Measurements from ENCODE around the gene ABHD16B.

Gene ABHD16B

GRCh38 chr20:63886054-63886419 lies 24.7 kb downstream of the ABHD16B start:
- Histone ChIP-seq H3K4me1 (ENCODE audit: control insufficient read depth in 2 of 2, insufficient read depth in 2 of 2, low read length in 2 of 2) (peaks cover 0 to 7% of the 10 kb centered on the region in 2 donors), H3K27me3 (ENCODE audit: control insufficient read depth in 2 of 2, insufficient read depth in 2 of 2, low read length in 2 of 2) (no peaks in the 10 kb centered on the region), H3K9me3 (ENCODE audit: control insufficient read depth in 2 of 2, low read length in 2 of 2) (no peaks in the 10 kb centered on the region), H3K4me3 (ENCODE audit: low read length in 2 of 2) (no peak overlapping the region), H3K27ac (ENCODE audit: low read depth in 2 of 2, low read length in 2 of 2) (no peak overlapping the region), H3K9ac (ENCODE audit: low read depth in 1 of 2, low read length in 2 of 2) (no peak overlapping the region), H3K36me3 (ENCODE audit: control insufficient read depth in 2 of 2, insufficient read depth in 2 of 2, low read length in 2 of 2) (peaks cover 59 to 71% of the 10 kb centered on the region in 2 donors)

DNA sequence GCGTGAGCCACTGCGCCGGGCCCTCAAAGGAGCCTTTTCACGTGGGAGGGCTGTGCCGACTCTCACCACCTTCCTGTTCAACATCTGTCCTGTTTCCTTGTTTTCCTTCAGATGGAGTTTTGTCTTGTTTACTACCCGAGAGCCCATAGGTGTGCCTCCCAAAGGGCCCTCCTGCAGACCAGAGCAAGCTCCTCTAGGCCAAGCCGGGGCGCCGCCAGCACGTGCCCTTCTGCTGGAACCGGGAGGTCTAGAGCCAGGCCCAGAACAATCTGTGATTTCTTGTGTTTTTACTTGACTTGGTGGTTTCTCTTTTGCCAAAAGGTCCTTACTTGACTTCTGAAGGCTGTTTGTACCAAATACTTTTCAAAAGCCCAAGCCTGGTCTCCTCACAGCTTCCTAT lies 25.6 kb downstream of the ABHD16B start:
- H3K4me1 ChIP-seq (ENCODE audit: control insufficient read depth in 2 of 2, insufficient read depth in 2 of 2, low read length in 2 of 2): peaks cover 0 to 7% of the 10 kb centered on the region in 2 donors
- H3K27ac ChIP-seq (ENCODE audit: low read depth in 2 of 2, low read length in 2 of 2): no peak overlapping the region
- H3K9ac ChIP-seq (ENCODE audit: low read depth in 1 of 2, low read length in 2 of 2): no peak overlapping the region
- H3K36me3 ChIP-seq (ENCODE audit: control insufficient read depth in 2 of 2, insufficient read depth in 2 of 2, low read length in 2 of 2): peaks cover 61 to 72% of the 10 kb centered on the region in 2 donors
- no peaks in the 10 kb centered on the region for H3K9me3 ChIP-seq (ENCODE audit: control insufficient read depth in 2 of 2, low read length in 2 of 2)
- no peaks in the 10 kb centered on the region for H3K27me3 ChIP-seq (ENCODE audit: control insufficient read depth in 2 of 2, insufficient read depth in 2 of 2, low read length in 2 of 2)
- no peak overlapping the region for H3K4me3 ChIP-seq (ENCODE audit: low read length in 2 of 2)

GRCh38 chr20:63889241-63890200 lies 28.2 kb downstream of the ABHD16B start:
- Histone ChIP-seq H3K27me3 (ENCODE audit: control insufficient read depth in 2 of 2, insufficient read depth in 2 of 2, low read length in 2 of 2) (no peaks in the 10 kb centered on the region), H3K27ac (ENCODE audit: low read depth in 2 of 2, low read length in 2 of 2) (no peak overlapping the region)

DNA sequence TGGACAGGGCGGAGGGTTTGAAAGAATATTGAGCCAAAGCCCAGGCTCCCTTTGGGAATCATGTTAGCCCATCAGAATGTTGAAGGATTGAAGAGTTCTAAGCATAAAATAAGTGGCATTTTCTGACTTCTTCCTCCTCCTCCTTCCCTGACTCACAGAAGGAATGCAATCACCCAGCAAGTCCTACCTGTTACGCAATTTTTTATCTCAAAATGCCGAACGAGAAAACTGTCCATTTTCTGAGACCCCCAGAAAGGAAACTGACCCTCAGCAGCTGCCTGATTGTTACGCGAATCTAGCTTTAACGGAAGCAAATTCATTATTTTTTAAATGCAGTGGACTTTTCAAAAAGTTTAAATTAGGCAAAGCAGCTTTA lies 28.9 kb downstream of the ABHD16B start:
- Histone ChIP-seq H3K27me3 (ENCODE audit: control insufficient read depth in 2 of 2, insufficient read depth in 2 of 2, low read length in 2 of 2) (no peaks in the 10 kb centered on the region), H3K4me1 (ENCODE audit: control insufficient read depth in 2 of 2, insufficient read depth in 2 of 2, low read length in 2 of 2) (peaks cover 0 to 3% of the 10 kb centered on the region in 2 donors), H3K9ac (ENCODE audit: low read depth in 1 of 2, low read length in 2 of 2) (no peak overlapping the region), H3K36me3 (ENCODE audit: control insufficient read depth in 2 of 2, insufficient read depth in 2 of 2, low read length in 2 of 2) (peaks cover 40 to 49% of the 10 kb centered on the region in 2 donors), H3K4me3 (ENCODE audit: low read length in 2 of 2) (no peak overlapping the region), H3K9me3 (ENCODE audit: control insufficient read depth in 2 of 2, low read length in 2 of 2) (no peaks in the 10 kb centered on the region), H3K27ac (ENCODE audit: low read depth in 2 of 2, low read length in 2 of 2) (no peak overlapping the region)

More at GRCh38 chr20:63889241-63890200, 28.2 kb downstream of the ABHD16B start:
- peaks cover 45 to 56% of the 10 kb centered on the region in 2 donors for H3K36me3 ChIP-seq (ENCODE audit: control insufficient read depth in 2 of 2, insufficient read depth in 2 of 2, low read length in 2 of 2)
- no peak overlapping the region for H3K4me3 ChIP-seq (ENCODE audit: low read length in 2 of 2)
- H3K9me3 ChIP-seq (ENCODE audit: control insufficient read depth in 2 of 2, low read length in 2 of 2): no peaks in the 10 kb centered on the region
- H3K4me1 ChIP-seq (ENCODE audit: control insufficient read depth in 2 of 2, insufficient read depth in 2 of 2, low read length in 2 of 2): peaks cover 0 to 3% of the 10 kb centered on the region in 2 donors
- H3K9ac ChIP-seq (ENCODE audit: low read depth in 1 of 2, low read length in 2 of 2): no peak overlapping the region

GRCh38 chr20:63890616-63891015 lies 29.3 kb downstream of the ABHD16B start:
- Histone ChIP-seq H3K4me1 (ENCODE audit: control insufficient read depth in 2 of 2, insufficient read depth in 2 of 2, low read length in 2 of 2) (peaks cover 0 to 3% of the 10 kb centered on the region in 2 donors), H3K36me3 (ENCODE audit: control insufficient read depth in 2 of 2, insufficient read depth in 2 of 2, low read length in 2 of 2) (peaks cover 37 to 45% of the 10 kb centered on the region in 2 donors), H3K27ac (ENCODE audit: low read depth in 2 of 2, low read length in 2 of 2) (no peak overlapping the region), H3K4me3 (ENCODE audit: low read length in 2 of 2) (no peak overlapping the region), H3K27me3 (ENCODE audit: control insufficient read depth in 2 of 2, insufficient read depth in 2 of 2, low read length in 2 of 2) (no peaks in the 10 kb centered on the region), H3K9me3 (ENCODE audit: control insufficient read depth in 2 of 2, low read length in 2 of 2) (no peaks in the 10 kb centered on the region), H3K9ac (ENCODE audit: low read depth in 1 of 2, low read length in 2 of 2) (no peak overlapping the region)

DNA sequence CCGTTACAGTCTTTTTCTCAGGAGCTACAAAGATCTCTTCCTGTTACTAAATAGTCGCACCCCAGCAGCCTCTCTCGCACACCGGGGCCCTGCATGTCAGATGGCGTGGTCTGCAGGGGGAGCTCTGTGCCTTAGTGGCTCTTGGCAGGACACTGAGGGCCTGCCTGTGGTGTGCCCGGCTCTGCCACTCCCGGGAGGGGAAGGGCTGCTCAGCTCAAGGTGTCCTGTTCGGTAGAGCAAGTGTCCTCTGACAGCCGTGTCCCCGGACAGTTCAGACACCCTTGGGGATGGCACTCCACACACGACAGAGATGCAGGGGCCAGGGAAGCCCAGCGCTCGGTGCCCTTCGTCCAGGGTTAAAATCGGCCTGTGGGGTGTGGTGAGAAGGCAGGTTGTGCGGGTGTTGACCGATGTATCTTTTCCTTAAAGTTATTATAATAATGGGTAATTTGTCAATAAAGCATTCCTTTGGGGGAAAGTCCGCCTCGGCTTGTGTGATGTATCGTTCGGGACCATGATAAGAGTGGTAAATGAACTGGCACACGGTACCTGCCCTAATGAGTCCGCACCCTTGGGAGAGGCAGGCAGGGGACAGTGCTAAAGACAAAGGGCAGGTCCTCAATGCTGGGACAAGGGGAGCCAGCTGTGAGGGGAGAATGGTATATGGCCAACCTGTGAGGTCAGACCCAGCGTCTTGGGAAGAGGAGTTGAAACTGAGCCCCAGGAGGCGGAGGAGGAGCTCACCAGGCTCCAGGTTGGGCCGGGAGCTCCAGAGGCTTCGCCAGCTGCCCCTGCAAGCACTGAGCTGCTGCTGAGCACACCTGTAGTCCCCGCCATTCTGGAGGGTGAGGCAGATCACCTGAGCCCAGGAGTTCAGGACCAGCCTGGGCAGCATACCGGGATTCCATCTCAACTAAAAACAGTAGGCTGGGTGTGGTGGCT lies 30.0 kb downstream of the ABHD16B start:
- Histone ChIP-seq H3K27me3 (ENCODE audit: control insufficient read depth in 2 of 2, insufficient read depth in 2 of 2, low read length in 2 of 2) (no peaks in the 10 kb centered on the region), H3K4me1 (ENCODE audit: control insufficient read depth in 2 of 2, insufficient read depth in 2 of 2, low read length in 2 of 2) (peaks cover 3 to 4% of the 10 kb centered on the region in 2 donors), H3K9me3 (ENCODE audit: control insufficient read depth in 2 of 2, low read length in 2 of 2) (no peaks in the 10 kb centered on the region), H3K9ac (ENCODE audit: low read depth in 1 of 2, low read length in 2 of 2) (no peak overlapping the region), H3K36me3 (ENCODE audit: control insufficient read depth in 2 of 2, insufficient read depth in 2 of 2, low read length in 2 of 2) (peaks cover 34 to 43% of the 10 kb centered on the region in 2 donors), H3K4me3 (ENCODE audit: low read length in 2 of 2) (no peak overlapping the region), H3K27ac (ENCODE audit: low read depth in 2 of 2, low read length in 2 of 2) (no peak overlapping the region)

GRCh38 chr20:63892402-63892801 lies 31.1 kb downstream of the ABHD16B start:
- Histone ChIP-seq H3K9ac (ENCODE audit: low read depth in 1 of 2, low read length in 2 of 2) (no peak overlapping the region), H3K9me3 (ENCODE audit: control insufficient read depth in 2 of 2, low read length in 2 of 2) (no peaks in the 10 kb centered on the region), H3K4me1 (ENCODE audit: control insufficient read depth in 2 of 2, insufficient read depth in 2 of 2, low read length in 2 of 2) (peaks cover 9 to 10% of the 10 kb centered on the region in 2 donors), H3K27ac (ENCODE audit: low read depth in 2 of 2, low read length in 2 of 2) (no peak overlapping the region), H3K4me3 (ENCODE audit: low read length in 2 of 2) (no peak overlapping the region), H3K27me3 (ENCODE audit: control insufficient read depth in 2 of 2, insufficient read depth in 2 of 2, low read length in 2 of 2) (no peaks in the 10 kb centered on the region), H3K36me3 (ENCODE audit: control insufficient read depth in 2 of 2, insufficient read depth in 2 of 2, low read length in 2 of 2) (peaks cover 28 to 37% of the 10 kb centered on the region in 2 donors)

GRCh38 chr20:63893999-63894357 lies 32.7 kb downstream of the ABHD16B start:
- H3K27me3 ChIP-seq (ENCODE audit: control insufficient read depth in 2 of 2, insufficient read depth in 2 of 2, low read length in 2 of 2): no peaks in the 10 kb centered on the region
- H3K4me3 ChIP-seq (ENCODE audit: low read length in 2 of 2): peak overlapping the region; percentile 61 to 76
- peaks cover 25 to 39% of the 10 kb centered on the region in 2 donors for H3K36me3 ChIP-seq (ENCODE audit: control insufficient read depth in 2 of 2, insufficient read depth in 2 of 2, low read length in 2 of 2)
- H3K9ac ChIP-seq (ENCODE audit: low read depth in 1 of 2, low read length in 2 of 2): no peak overlapping the region
- H3K4me1 ChIP-seq (ENCODE audit: control insufficient read depth in 2 of 2, insufficient read depth in 2 of 2, low read length in 2 of 2): peaks cover 13 to 19% of the 10 kb centered on the region in 2 donors
- no peaks in the 10 kb centered on the region for H3K9me3 ChIP-seq (ENCODE audit: control insufficient read depth in 2 of 2, low read length in 2 of 2)
- peak overlapping the region in 1 of 2 donors; percentile 9 for H3K27ac ChIP-seq (ENCODE audit: low read depth in 2 of 2, low read length in 2 of 2)

GRCh38 chr20:63894358-63895201 lies 33.3 kb downstream of the ABHD16B start, which contains the start of gene DNAJC5:
DNAJC5 (plus strand) TSS chr20:63895126; CDS start chr20:63928346, 33,220 bp downstream.
- Histone ChIP-seq H3K9me3 (ENCODE audit: control insufficient read depth in 2 of 2, low read length in 2 of 2) (no peaks in the 10 kb centered on the region), H3K9ac (ENCODE audit: low read depth in 1 of 2, low read length in 2 of 2) (peak within 1 kb of the TSS; percentile 71 to 79), H3K27ac (ENCODE audit: low read depth in 2 of 2, low read length in 2 of 2) (peak within 1 kb of the TSS; percentile 83 to 85), H3K4me3 (ENCODE audit: low read length in 2 of 2) (peak within 1 kb of the TSS; percentile 63 to 87), H3K27me3 (ENCODE audit: control insufficient read depth in 2 of 2, insufficient read depth in 2 of 2, low read length in 2 of 2) (no peaks in the 10 kb centered on the region), H3K4me1 (ENCODE audit: control insufficient read depth in 2 of 2, insufficient read depth in 2 of 2, low read length in 2 of 2) (peaks cover 13 to 19% of the 10 kb centered on the region in 2 donors), H3K36me3 (ENCODE audit: control insufficient read depth in 2 of 2, insufficient read depth in 2 of 2, low read length in 2 of 2) (peaks cover 20 to 33% of the 10 kb centered on the region in 2 donors)
